Stimulated activated CD4-positive, alpha-beta T cell treated with anti-CD3 and anti-CD28 coated beads, Interleukin-1b, Interleukin-23, amount 100 ng/mL, for 1 hour (primary cell): ENCODE results near the gene MAP2K5.
"Not testable (repeated sequence)": the region's sequence is repeated elsewhere in the genome, so short reads cannot be mapped to it uniquely, and the experiment has no call there.

Experiments
- DNase-seq, 2 donors: peaks; one replicate each; pipeline ENCODE4 v3.0.0-alpha.2; 2020; ENCODE audit warnings: low read depth in 2 of 2

Gene MAP2K5

DNA sequence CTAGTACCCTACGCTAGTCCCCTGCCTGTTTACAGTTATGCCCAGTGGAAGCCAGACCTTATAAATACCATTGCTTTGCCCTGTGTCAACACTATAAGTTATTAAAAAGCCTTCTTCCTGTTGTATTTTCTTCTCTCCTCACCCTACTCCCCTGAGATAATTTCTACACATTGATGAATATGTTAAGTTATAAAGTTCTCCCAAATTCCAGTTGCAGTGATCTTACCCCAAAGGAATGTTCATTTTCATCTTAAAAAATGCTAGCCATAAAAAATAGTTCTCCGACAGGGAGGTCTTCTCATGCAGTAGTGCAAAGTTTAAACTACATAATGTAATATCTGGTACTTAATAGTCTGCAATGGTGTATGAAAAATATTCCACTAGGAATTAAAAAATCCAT, 58.6 kb downstream of the MAP2K5 start:
- no peak for DNase-seq

- DNase-seq: no peak
Observed at GRCh38 chr15:67603063-67603462, 60.6 kb downstream of the MAP2K5 start.

- no peak for DNase-seq
Observed at GRCh38 chr15:67605871-67606270, 63.4 kb downstream of the MAP2K5 start.

DNA sequence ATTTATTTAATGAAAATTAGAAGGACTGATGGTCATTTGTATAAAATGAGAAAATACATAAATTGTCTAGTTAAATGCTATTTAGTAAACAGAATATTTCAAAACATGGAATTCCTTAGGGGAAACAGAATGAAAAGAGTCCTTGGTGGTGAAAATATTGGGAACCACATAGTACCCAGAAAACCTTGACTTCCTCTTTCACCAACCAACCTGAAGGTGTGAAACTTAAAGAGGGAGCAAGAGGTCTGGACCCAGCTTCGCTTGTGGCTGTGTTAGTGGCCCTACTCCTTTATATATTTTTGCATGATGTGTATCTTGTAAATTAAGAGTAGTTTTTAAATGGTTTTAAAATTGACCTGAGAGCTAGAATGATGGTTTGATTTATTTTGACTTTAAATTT, 64.2 kb downstream of the MAP2K5 start:
- DNase-seq: no peak

- no peak for DNase-seq
Observed at GRCh38 chr15:67607329-67607728, 64.8 kb downstream of the MAP2K5 start.

DNA sequence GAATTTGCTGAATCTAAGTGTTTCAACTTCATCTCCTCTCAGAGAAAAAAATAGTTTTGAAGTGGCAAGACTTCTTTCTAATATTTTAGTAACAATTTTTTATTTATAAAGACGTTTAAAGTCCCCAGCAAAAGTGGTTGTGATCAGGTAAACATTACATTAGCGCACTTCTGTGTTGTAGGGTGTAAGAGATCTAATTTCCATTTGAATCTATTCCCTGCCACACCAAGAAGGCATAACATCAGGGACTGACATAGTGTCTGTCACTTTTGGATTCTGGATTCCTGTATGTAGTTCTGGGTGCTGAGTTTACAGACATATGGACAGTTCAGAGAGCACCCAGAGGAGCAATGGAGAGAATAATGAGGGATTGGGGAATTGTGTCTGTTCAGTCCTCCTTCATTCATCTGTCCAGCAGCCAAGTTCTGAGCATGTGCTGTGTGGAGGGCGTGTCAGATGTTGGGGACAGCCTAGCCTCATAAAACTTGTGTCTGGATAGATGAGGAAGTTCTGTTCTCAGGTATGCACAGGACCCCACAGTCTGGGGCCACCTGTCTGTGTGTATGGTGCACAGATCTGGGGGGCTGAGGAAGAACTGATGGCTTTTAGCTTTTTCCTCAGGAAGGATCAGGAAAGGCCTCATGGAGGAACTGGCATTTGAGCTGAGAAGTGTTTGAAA, 65.6 kb downstream of the MAP2K5 start:
- DNase-seq: no peak

DNA sequence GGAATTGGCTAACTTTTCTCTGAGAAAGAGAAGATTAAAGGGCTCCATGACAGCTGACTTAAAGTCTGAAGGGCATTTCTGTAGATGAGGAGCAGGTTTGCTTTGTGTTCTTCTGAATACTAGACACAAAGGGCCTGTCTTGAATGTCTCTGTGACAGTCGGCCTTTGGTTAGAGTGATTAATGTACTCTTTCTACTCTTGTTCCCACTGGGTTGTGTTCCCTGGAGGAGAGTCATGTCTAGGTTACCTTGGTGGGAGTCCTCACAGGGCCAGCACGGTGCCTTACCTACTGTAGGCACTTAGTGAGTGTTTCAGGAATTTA, 66.1 kb downstream of the MAP2K5 start:
- DNase-seq: no peak

- DNase-seq: no peak
Observed at GRCh38 chr15:67611370-67612369, 69.2 kb downstream of the MAP2K5 start.

DNA sequence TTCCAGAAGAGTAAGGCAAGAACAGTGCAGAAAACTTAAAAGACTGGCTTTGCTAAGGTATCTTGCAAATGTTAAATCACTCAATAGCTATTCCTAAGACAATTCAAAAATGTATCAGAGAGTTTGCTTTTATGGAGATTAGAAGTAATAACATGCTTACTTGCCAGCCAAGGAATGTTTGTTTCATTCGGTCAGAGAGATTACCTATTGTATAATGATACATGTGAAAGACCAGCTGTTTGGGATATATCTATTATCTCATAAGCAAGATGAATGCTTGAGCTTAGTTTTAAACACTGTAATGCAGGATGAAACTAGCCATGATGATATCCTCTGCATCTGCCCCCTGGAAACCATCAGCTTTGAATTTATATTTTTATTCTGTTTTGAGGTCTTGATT, 70.7 kb downstream of the MAP2K5 start:
- no peak for DNase-seq

DNA sequence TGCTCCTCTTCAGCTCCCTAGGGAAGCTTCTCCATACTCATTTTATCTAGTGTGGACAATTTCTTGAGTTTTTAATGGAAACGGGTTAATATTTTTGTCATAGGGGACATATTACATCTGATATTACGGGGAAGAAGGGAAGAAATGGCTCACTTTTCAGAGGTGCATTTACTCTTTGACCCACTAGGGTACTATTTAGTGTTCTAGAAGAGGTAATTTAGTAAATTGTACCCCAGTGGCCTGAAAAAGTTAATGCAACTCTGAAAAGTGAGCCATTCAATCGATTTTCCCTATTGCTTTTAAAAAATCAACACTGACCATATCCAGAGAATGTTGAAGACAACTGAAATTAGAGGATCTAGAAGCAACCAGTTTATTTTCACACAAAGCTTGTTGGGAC, 71.2 kb downstream of the MAP2K5 start:
- no peak for DNase-seq

DNA sequence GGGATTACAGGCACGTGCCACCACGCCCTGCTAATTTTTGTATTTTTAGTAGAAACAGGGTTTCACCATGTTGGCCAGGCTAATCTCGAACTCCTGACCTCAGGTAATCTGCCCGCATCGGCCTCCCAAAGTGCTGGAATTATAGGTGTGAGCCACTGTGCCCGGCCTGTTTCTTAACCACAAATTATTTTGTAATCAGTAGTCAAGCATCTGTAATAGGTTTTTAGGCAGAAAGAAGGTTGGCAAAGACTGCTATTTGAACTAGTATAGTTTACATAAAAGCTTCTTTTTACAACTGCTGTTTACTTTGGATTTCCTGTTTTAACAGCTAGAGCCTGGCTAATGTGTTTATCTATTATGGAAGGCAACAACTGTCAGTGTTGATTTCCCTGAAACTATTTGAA, 72.6 kb downstream of the MAP2K5 start:
- not testable (repeated sequence) for DNase-seq

- no peak for DNase-seq
Observed at GRCh38 chr15:67618297-67618696, 75.8 kb downstream of the MAP2K5 start.

DNA sequence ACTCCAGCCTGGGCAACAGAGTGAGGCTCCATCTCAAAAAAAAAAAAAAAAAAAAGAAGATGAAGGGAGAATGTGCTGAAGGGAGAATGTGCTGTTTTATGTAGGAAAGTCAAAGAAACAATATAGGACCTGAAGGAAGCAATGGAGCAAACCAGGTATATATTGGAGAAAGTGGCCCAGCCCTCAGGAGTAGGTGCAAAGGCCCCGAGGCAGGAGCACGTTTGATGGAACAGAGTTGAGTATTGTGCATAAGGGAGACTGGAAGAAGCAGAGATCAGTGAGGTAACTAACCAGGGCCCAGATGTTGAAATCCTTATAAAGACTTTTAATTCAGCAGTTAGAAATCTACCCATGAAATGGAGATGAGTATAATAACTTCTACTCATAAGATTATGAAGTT, 79.6 kb downstream of the MAP2K5 start:
- DNase-seq: no peak

GRCh38 chr15:67632261-67632660, 89.8 kb downstream of the MAP2K5 start:
- DNase-seq: no peak

- DNase-seq: not testable (repeated sequence)
Observed at GRCh38 chr15:67635950-67636349, 93.4 kb downstream of the MAP2K5 start.

- no peak for DNase-seq
Observed at GRCh38 chr15:67639591-67639990, 97.1 kb downstream of the MAP2K5 start.

- DNase-seq: no peak
Observed at GRCh38 chr15:67641453-67641852, 99.0 kb downstream of the MAP2K5 start.

GRCh38 chr15:67646847-67647246, 104.3 kb downstream of the MAP2K5 start:
- DNase-seq: no peak

- no peak for DNase-seq
Observed at GRCh38 chr15:67652586-67652985, 110.1 kb downstream of the MAP2K5 start.

DNA sequence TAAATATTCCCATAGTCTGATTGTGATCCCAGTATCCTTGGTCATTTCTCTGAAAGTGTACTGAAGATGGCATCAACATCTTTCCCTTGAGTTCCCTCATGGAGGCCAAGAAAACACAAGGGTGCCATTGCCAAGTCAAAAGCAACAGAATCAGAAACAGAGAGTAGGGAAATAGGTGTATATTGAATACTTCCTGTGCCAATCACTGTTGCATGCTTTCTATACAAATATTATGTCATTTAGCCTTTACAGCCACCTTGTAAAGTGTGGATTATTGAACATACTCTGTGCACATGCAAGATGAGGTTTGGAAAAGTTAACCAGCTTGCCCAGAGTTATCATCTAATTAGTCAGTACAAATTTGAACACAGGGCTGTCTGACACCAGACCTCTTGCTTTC, 117.9 kb downstream of the MAP2K5 start:
- DNase-seq: no peak

DNA sequence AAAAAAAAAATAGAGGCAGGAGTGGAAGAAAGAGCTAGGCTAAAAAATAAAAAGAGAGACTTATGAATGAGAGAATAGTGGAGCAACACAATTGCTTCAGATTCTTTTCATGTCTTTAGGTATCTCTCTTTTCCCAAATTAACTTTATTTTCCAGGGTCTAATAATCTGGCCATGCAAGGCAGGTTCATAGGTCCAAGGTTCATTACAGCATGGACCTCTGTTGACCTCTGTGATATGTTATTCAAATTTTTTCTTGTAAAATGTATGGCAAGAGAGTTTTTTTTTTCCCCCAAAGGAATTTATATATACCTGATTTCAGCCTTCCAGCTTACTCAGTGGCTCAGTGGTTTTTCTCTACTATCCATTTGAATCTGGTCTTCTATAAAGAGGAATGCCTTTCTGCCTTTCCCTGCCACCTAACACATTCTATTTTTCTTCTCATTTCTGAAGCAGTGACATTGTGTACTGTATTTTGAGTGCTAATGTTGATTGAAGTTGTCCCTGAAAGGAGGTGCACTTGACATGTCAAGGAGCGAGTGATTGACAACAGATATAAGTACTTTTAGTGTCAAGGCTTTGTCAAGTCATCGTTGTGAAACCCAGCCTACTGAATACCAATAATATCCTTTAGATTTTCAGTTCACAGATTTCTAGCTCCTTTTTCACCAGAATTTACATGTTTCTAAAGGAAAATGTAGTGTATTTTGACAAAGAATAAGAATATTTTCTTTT, 118.5 kb downstream of the MAP2K5 start:
- no peak for DNase-seq

DNA sequence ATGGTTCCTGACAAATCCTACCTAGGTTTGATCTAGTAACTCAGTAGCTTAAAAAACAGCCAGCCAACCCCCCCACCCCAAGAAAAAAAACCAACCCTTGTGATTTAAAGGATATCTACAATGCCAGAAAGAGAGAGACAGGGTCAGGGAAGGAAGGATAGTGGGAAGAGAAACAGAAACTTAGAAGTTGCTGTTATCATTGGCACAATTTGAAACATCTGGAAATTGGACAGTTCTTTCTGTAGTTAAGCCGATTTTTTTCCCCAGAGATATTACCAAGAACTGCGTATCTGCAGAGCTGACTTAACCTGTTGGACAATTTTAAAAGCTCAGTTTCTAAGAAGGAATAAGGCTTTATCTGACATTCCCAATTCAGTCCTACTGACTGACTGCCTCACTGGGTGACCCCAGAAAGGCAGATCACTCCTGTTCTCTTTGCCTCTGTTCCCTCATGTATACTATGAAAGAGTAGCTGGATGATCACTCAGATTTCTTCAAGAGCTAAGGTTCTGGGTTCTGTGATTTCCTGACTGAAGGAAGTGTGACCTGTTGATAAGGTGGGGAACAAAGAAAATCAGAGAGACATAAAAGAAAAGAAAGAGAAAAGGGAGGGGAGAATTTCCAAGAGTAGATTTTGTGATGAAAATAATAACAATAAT, 128.3 kb downstream of the MAP2K5 start:
- no peak for DNase-seq
